Activated T-helper 1 cell treated with anti-CD3 and anti-CD28 coated beads, Interleukin-12 subunit alpha, Interleukin-12 subunit beta, Interleukin-2, Interleukin-4 antibody, amounts not matched to agents 30 ng/mL and 10 ng/mL and 1 ng/mL, durations not matched to agents 14 hours and 24 hours and 36 hours (primary cell): ENCODE measurements around the gene PET100. TPM values are rescaled to one million over a fixed set of nuclear protein-coding genes. Genes with fewer than 3 reads are reported as not detected.

Experiments
- DNase-seq: peaks from one replicate; pipeline ENCODE4 v3.0.0; 2021; ENCODE audit warnings: low spot score
- H3K27ac Mint-ChIP-seq: one replicate; pipeline ENCODE4 v1.8.0; 2021; ENCODE audit warnings: mild to moderate bottlenecking, mixed read lengths
- H3K27me3 Mint-ChIP-seq: one replicate; pipeline ENCODE4 v1.8.0; 2022; ENCODE audit warnings: mild to moderate bottlenecking, moderate library complexity, mixed read lengths; ENCODE audit not compliant: insufficient read depth
- H3K36me3 Mint-ChIP-seq: one replicate; pipeline ENCODE4 v1.8.0; 2021; ENCODE audit warnings: low read depth, mixed read lengths
- H3K4me1 Mint-ChIP-seq: one replicate; pipeline ENCODE4 v1.8.0; 2021; ENCODE audit warnings: low read depth, mixed read lengths
- H3K4me3 Mint-ChIP-seq: one replicate; pipeline ENCODE4 v1.8.0; 2021; ENCODE audit warnings: mild to moderate bottlenecking, moderate library complexity, mixed read lengths
- H3K9me3 Mint-ChIP-seq: one replicate; pipeline ENCODE4 v1.8.0; 2021; ENCODE audit warnings: mixed read lengths
- intact Hi-C: fragments of 100-400 bp; cut with micrococcal nuclease; formaldehyde crosslinking; loops from one replicate; pipeline ENCODE4 v1.15.1; 2024
- total RNA-seq: library from RNA; stranded (reverse); gene quantifications from 2 replicates; pipeline ENCODE4 v1.2.3, GENCODE V29; 2022

PET100 gene
- total RNA-seq, 1 donor from 2014 or later = 93.4 TPM

DNA sequence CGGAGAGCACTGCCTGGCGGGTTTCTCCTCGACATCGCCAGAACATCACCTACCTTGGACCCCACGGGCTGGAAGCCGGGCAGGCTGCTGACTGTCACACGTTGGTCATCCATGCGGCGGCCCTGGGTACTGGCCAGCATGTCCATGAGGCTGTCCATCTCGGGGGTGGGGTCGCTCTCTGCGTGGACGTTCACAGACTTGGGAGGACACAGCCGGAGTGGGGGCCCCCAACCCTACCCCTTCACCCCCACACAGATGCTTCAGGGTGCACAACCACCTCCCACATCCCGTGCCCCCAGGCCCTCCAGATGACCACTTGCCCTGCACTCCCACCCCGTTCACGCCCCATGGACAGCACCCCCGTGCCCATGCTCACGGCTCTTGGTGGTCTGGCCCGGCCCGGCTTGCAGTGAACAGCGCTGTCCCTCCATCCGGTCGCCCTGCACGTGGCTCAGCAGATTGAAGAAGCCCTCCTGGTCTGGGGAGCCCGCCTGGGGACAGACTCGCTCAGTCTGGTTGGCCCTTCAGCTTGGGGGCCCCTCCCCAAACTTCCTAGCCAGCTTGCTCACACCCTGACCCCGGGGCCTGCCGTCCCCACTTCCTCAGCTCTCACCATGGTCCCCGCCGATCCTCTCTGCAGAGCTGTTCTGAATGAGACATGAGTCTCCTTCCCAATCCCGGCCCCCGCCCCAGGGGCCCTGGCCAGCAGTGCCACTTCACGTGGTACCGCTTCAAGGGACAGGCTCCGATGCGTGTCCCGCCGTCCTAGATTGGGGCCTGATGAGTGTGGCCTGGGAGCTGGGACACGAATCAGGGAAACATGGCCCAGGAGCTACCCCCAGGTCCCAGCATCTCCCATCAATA, 3.0 kb downstream of the PET100 start:
- peaks cover 9% of the 10 kb centered on the region for H3K36me3 Mint-ChIP-seq
- no peaks in the 10 kb centered on the region for H3K27me3 Mint-ChIP-seq
- peak overlapping the region; percentile 19 for H3K4me3 Mint-ChIP-seq
- H3K27ac Mint-ChIP-seq = no peak overlapping the region
- no peak for DNase-seq
- intact Hi-C loops = no loop called here
- H3K9me3 Mint-ChIP-seq = no peaks in the 10 kb centered on the region
- peaks cover 48% of the 10 kb centered on the region for H3K4me1 Mint-ChIP-seq

DNA sequence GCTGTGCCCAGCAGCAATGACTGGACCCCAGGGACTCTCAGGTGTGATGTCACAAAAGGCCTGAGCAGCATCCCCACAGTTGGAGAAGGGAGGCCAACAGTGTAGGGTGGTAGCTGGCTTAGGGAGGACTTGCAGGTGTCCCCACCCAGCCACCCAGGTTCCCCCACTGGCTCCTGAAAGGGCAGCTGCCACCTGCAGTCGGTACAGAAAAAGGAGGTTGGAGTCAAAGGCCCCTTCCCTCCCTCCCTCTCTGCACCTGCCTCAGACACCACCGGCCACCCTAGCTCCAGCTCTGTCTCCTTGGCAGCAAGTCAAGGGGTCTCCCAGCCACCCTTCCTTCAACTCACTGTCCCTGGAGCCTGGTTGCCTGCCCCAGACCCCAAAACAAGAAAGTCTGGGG, 4.1 kb downstream of the PET100 start, which contains the start of gene PCP2:
PCP2 (minus strand) TSS at position 22 of the 400 bp plus-strand sequence. CDS start 262 bp downstream, outside the sequence.
- Mint-ChIP-seq H3K4me3 (no peak within 1 kb of the TSS), H3K27ac (no peak within 1 kb of the TSS), H3K9me3 (no peaks in the 10 kb centered on the region), H3K4me1 (peaks cover 41% of the 10 kb centered on the region), H3K27me3 (no peaks in the 10 kb centered on the region), H3K36me3 (peaks cover 7% of the 10 kb centered on the region)
- no peak for DNase-seq
- intact Hi-C loops = no loop called here

DNA sequence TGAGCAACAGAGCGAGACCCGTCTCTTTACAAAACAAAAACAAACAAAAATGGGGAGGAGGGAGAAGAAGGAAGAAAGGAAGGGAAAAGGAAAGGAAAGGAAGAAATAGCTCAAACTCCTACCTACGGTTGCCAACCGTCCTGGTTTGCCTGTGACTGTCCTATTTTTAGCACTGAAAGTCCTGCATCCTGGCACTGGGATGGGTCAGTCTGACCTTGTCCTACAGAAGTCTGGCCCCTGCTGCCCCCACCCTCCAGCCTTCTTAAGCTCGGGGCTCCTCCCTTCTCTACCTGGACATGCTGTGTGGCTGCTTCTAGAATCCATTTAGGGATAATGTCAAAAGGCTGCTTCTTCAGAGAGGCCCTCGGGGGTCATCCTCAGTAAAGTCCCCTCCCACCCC, 6.1 kb downstream of the PET100 start:
- peaks cover 8% of the 10 kb centered on the region for H3K36me3 Mint-ChIP-seq
- H3K27ac Mint-ChIP-seq = peak overlapping the region; percentile 77
- DNase-seq = no peak
- intact Hi-C loops = loop anchor here (2.0 kb wide), 1 partner anchor 31 kb away; no protein-coding TSS in a partner anchor
- peaks cover 39% of the 10 kb centered on the region for H3K4me1 Mint-ChIP-seq
- H3K9me3 Mint-ChIP-seq = no peaks in the 10 kb centered on the region
- H3K27me3 Mint-ChIP-seq = no peaks in the 10 kb centered on the region
- peak overlapping the region; percentile 85 for H3K4me3 Mint-ChIP-seq

DNA sequence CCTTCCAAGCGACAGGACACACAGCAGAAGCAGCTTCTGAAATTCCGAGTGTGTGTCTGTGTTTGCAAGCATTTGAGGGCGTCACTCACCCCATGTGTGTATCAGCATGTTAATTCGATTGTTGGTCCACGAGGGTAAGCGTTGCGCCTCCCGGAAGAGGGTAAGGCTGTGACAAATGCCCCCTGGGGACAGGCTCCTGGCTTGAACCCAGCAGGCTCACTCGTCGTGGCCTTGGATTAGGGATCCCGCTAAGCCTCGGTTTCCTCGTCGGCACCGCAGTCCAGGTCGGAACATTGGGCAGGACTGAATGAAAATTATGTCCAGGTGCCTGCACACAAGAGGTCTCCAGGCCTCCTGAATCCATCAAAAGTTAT, 6.7 kb downstream of the PET100 start:
- Mint-ChIP-seq H3K4me3 (peak overlapping the region; percentile 85), H3K36me3 (peaks cover 8% of the 10 kb centered on the region), H3K27me3 (no peaks in the 10 kb centered on the region), H3K9me3 (no peaks in the 10 kb centered on the region), H3K4me1 (peaks cover 35% of the 10 kb centered on the region), H3K27ac (peak overlapping the region; percentile 77)
- no peak for DNase-seq
- intact Hi-C loops = loop anchor here (2.0 kb wide), 1 partner anchor 32 kb away; no protein-coding TSS in a partner anchor

DNA sequence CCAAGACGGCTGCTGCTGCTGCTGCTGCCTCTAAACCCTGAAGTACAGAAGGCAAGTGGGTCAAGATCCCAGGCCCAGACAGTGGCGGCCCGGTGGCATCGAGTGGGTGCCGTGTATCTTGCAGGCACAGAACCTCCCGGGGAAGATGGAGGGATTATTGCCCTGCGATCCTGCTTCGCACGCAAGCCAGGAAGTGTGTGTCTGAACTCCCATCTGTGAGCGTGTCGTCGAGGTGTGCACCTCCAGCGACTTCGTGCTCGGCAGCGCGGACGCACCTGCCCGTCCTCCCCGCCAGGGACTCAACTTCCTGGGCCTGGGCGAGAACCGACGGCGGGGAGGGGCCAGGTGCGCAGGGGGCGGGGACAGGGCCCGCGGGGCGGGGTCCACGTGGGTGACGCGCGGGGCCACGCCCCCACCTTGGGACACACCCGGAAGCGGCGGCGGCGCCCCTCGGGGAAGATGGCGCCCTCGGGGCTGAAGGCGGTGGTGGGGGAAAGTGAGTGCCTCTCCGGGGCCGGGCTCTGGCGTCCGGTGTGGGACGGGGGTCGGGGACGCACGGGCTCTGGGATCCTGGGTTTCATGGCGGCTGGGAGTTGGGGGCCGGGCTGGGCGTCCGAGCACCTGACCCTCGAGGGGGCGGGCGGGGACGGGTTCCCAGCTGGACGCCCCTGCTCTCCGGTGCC, 7.2 kb downstream of the PET100 start, which contains the start of gene STXBP2:
STXBP2 (plus strand) TSS at position 420 of the 683 bp plus-strand sequence; CDS start at position 460, 40 bp downstream.
- intact Hi-C loops = loop anchor here (1.0 to 2.0 kb wide), 4 partner anchors 8 to 283 kb away; partner anchors contain the start of genes PET100, SNAPC2 and XAB2
- peaks cover 35% of the 10 kb centered on the region for H3K4me1 Mint-ChIP-seq
- peak within 1 kb of the TSS; percentile 77 for H3K27ac Mint-ChIP-seq
- H3K9me3 Mint-ChIP-seq = no peaks in the 10 kb centered on the region
- no peaks in the 10 kb centered on the region for H3K27me3 Mint-ChIP-seq
- peaks cover 8% of the 10 kb centered on the region for H3K36me3 Mint-ChIP-seq
- H3K4me3 Mint-ChIP-seq = peak within 1 kb of the TSS; percentile 85
- peak; percentile 85 for DNase-seq

DNA sequence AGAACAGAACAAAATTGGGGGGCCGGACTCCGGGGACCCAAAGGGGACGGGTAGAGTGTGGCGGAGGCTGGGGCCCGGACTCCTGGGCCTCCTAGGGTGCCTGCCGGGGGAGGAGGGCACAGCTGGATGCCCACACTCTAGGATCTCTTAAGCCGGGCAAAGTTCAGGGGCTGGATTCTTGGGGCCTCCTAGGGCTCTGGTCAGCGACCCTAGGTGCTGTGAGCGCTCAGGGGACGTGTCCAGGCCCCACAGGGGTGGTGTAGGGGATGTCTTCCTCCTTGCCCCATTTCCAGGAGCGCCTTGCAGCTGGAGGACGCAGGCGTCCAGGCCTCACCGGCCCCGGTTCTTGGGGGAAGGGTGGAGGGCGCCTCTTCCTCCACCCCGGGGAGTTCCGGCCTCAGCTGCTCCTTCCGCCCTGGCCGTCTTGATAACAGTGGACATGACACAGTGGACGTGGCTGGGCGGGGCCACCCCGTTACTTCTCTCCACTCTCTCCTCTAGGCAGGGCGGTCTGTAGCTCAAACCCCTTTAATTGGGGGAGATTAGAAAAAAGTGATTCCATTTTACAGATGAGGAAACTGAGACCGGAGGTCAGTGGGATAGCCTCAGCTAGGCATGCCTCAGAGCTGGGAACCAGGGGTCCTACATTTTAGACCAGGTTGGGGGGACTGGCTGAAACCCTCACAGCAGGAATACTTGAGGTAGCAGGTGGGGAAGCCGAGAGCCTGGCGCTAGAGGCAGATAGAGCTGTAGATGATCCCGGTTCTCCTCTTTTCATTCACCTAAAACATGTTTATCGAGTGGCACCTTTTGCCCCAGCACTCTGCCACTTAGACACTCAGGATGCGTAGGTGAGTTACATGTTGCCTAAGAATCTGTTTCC, 8.0 kb downstream of the PET100 start:
- Mint-ChIP-seq H3K36me3 (peaks cover 8% of the 10 kb centered on the region), H3K4me1 (peaks cover 35% of the 10 kb centered on the region), H3K27me3 (no peaks in the 10 kb centered on the region), H3K9me3 (no peaks in the 10 kb centered on the region), H3K4me3 (peak overlapping the region; percentile 85), H3K27ac (peak overlapping the region; percentile 55)
- intact Hi-C loops = loop anchor here (1.0 to 2.0 kb wide), 4 partner anchors 8 to 283 kb away; partner anchors contain the start of genes PET100, SNAPC2 and XAB2
- DNase-seq = no peak

DNA sequence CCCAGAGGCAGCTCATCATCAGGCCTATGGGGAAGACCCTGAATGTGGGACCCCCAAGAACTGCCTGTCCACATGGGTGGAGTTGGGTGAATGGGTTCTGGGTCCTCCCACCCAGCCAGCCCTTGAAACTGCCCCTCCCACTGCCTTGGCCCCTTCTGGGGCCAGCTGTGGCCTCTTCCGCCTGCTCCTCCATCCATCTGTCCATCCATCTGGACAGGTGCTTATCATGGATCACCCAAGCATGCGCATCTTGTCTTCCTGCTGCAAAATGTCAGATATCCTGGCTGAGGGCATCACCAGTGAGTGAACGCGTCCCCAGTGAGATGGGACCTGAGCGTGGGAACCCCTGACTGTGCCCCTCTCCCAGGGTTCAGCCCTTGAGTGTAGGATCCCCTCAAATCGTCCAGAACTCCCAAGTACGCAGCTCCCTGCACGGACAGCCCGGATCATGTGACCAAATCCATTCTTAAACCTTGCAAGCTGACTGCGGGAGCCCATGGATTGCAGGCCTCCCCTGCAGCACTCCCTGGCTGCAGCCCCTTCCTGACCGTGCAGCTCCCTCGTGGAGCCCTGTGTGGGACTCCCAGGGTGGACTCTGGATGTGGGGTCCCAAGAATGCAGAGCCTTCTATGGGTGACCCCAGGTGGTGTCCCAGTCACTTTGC, 9.3 kb downstream of the PET100 start:
- Mint-ChIP-seq H3K27me3 (no peaks in the 10 kb centered on the region), H3K27ac (no peak overlapping the region), H3K4me1 (peaks cover 35% of the 10 kb centered on the region), H3K9me3 (no peaks in the 10 kb centered on the region), H3K4me3 (peak overlapping the region; percentile 77), H3K36me3 (peaks cover 8% of the 10 kb centered on the region)
- no peak for DNase-seq
- intact Hi-C loops = no loop called here

DNA sequence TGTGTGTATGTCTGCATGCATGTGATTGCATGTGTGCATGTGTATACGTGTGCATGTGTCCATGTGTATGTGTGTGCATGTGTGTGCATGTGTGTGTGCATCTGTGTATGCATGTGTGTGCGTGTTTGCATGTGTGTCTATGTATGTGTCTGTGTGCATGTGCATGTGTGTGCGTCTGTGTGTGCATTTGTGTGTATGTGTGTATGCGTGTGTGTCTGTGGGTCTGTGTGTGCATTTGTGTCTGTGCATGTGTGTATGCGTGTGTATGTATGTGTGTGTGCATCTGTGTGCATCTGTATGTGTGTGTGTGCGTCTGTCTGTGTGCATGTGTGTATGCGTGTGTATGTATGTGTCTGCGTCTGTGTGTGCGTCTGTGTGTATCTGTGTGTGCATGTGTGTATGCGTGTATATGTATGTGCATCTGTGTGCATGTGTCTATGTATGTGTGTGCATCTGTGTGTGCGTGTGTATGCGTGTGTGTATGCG, 10.3 kb downstream of the PET100 start:
- Mint-ChIP-seq H3K4me1 (peaks cover 31% of the 10 kb centered on the region), H3K9me3 (no peaks in the 10 kb centered on the region), H3K27me3 (no peaks in the 10 kb centered on the region), H3K27ac (no peak overlapping the region), H3K4me3 (peak overlapping the region; percentile 12), H3K36me3 (peaks cover 8% of the 10 kb centered on the region)
- DNase-seq = no peak
- intact Hi-C loops = no loop called here

DNA sequence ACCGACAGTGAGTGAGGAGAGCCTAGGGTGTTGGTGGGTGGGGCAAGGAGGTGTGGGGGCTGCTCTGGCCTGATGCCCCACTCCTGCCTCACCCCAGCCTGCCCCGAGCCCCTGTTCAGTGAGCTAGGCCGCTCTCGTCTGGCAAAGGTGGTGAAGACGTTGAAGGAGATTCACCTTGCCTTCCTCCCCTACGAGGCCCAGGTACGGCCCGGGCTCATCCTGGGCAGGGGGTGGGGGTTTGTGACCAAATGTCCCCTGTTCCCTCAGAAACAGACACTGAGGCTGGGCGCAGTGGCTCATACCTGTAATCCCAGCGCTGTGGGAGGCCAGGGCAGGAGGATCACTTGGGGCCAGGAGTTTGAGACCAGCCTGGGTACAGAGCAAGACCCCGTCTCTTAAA, 11.2 kb downstream of the PET100 start:
- Mint-ChIP-seq H3K4me1 (peaks cover 22% of the 10 kb centered on the region), H3K9me3 (no peaks in the 10 kb centered on the region), H3K4me3 (no peak overlapping the region), H3K27ac (no peak overlapping the region), H3K36me3 (peaks cover 12% of the 10 kb centered on the region), H3K27me3 (no peaks in the 10 kb centered on the region)
- DNase-seq = no peak
- intact Hi-C loops = no loop called here

DNA sequence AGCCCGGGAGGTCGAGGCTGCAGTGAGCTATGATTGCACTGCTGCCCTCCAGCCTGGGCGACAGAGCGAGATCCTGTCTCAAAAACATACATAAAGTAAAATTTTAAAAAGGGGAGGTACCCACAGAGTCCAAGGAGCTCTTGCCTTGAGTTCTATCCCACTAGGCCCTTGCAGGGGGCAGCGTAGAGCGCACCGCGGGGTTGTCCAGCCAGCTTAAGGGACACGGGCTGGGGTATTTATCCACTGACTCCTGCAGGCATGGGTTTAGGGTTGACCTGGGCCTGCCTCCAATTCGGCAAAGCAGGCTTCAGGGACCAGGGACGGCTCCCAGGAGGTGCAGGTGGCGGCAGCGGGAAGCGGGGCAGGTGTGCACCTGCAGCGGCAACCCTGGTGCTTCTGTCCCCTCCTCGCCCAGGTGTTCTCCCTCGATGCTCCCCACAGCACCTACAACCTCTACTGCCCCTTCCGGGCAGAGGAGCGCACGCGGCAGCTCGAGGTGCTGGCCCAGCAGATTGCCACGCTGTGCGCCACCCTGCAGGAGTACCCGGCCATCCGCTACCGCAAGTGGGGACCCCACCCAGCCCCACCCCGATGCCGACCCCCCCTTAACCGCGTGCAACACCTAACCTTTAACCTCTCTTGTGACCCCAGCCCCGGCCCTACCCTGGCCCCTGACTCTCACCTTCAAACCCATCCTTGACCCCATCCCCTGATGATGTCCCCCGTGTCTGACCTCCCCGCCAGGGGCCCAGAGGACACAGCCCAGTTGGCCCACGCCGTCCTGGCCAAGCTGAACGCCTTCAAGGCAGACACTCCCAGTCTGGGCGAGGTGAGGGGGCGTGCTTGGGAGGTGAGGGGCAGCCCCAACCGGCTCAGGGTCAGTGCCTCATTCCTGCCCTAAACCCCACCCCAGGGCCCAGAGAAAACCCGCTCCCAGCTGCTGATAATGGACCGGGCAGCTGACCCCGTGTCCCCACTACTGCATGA, 12.0 kb downstream of the PET100 start:
- intact Hi-C loops = no loop called here
- no peak for DNase-seq
- Mint-ChIP-seq H3K9me3 (no peaks in the 10 kb centered on the region), H3K4me1 (peaks cover 18% of the 10 kb centered on the region), H3K27me3 (no peaks in the 10 kb centered on the region), H3K36me3 (peaks cover 13% of the 10 kb centered on the region), H3K27ac (no peak overlapping the region), H3K4me3 (no peak overlapping the region)
